ENCODE measurements around the gene ARAP1.

DNA sequence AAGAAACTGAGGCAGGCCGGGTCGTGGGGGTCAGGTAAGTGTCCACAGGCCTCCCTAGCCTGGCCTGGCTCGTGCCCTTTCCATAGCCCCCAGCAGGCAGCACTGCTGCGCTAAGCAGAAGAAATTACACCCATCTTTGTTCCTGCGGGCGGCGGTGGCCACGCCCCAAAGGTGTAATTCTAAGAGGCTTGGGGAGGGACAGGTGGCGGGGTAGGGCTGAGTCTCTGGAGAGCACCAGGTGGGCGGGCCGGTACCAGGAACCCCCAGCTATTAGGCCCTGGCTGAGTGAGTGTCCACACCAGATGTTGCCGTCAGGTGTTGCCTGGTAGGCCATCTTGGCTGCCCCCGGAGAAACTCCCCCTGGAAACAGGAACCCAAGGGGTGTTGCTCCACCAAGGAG is 12.3 kb upstream of the ARAP1 start:
- no peak for TF ChIP-seq POLR2A (IDR thresholded peaks at IDR 0.05)
- TF ChIP-seq, protein P1, sequence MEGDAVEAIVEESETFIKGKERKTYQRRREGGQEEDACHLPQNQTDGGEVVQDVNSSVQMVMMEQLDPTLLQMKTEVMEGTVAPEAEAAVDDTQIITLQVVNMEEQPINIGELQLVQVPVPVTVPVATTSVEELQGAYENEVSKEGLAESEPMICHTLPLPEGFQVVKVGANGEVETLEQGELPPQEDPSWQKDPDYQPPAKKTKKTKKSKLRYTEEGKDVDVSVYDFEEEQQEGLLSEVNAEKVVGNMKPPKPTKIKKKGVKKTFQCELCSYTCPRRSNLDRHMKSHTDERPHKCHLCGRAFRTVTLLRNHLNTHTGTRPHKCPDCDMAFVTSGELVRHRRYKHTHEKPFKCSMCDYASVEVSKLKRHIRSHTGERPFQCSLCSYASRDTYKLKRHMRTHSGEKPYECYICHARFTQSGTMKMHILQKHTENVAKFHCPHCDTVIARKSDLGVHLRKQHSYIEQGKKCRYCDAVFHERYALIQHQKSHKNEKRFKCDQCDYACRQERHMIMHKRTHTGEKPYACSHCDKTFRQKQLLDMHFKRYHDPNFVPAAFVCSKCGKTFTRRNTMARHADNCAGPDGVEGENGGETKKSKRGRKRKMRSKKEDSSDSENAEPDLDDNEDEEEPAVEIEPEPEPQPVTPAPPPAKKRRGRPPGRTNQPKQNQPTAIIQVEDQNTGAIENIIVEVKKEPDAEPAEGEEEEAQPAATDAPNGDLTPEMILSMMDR (IDR thresholded peaks at IDR 0.05): no peak
